Kidney (tissue), 14 donors: ENCODE data around the gene IL15. TPM values are rescaled to one million over a fixed set of nuclear protein-coding genes. Genes with fewer than 3 reads are reported as not detected.
"Not testable (repeated sequence)": the region's sequence is repeated elsewhere in the genome, so short reads cannot be mapped to it uniquely, and the experiment has no call there.

ENCODE experiments used
- DNase-seq, 5 donors: peaks; one replicate each; pipeline ENCODE4 v3.0.0-alpha.2; 2013 to 2020
- FAIRE-seq: peaks from 2 replicates; lab custom pipeline; 2012; peaks lifted over from hg19 to GRCh38; lab: Jason Lieb, UNC
- H3K27ac ChIP-seq, 2 donors: one replicate each; pipeline ENCODE4 v1.7.0; 2013; ENCODE audit warnings: low read depth in 2 of 2, low read length in 2 of 2, inconsistent platforms in 1 of 2
- H3K27me3 ChIP-seq: one replicate; pipeline ENCODE4 v1.7.1; 2013; ENCODE audit warnings: low read length, inconsistent platforms; ENCODE audit not compliant: control insufficient read depth, insufficient read depth
- H3K36me3 ChIP-seq, 3 donors: one replicate each; pipeline versions ENCODE4 v1.7.0 to v1.7.1; 2013; ENCODE audit warnings: low read length in 3 of 3, control low read depth in 1 of 3, inconsistent platforms in 1 of 3; ENCODE audit not compliant: insufficient read depth in 3 of 3, control insufficient read depth in 2 of 3
- H3K4me1 ChIP-seq, 3 donors: one replicate each; pipeline versions ENCODE4 v1.7.0 to v1.7.1; 2013; ENCODE audit warnings: low read length in 3 of 3, inconsistent platforms in 1 of 3, low read depth in 1 of 3; ENCODE audit not compliant: control insufficient read depth in 2 of 3, insufficient read depth in 2 of 3
- H3K4me3 ChIP-seq, 3 donors: one replicate each; pipeline versions ENCODE4 v1.7.0 to v1.8.1; 2013; ENCODE audit warnings: low read length in 3 of 3, control low read depth in 1 of 3, inconsistent platforms in 1 of 3
- H3K9ac ChIP-seq, 3 donors: one replicate each; pipeline versions ENCODE4 v1.7.0 to v1.7.1; 2013; ENCODE audit warnings: low read length in 3 of 3, control low read depth in 1 of 3, inconsistent platforms in 1 of 3
- H3K9me3 ChIP-seq, 3 donors: one replicate each; pipeline versions ENCODE4 v1.7.0 to v1.7.1; 2013; ENCODE audit warnings: low read length in 3 of 3, control low read depth in 1 of 3, inconsistent platforms in 1 of 3; ENCODE audit not compliant: control insufficient read depth in 2 of 3, insufficient read depth in 1 of 3
- CTCF ChIP-seq: IDR thresholded peaks from 3 replicates; pipeline ENCODE4 v1.5.1; 2012; ENCODE audit warnings: mild to moderate bottlenecking, moderate library complexity, borderline replicate concordance; ENCODE audit not compliant: insufficient read depth; ENCODE audit errors: extremely low read depth
- intact Hi-C: fragments of 100-400 bp; cut with DNase I; formaldehyde crosslinking; loops from one replicate; pipeline ENCODE4 v1.11.1; 2022
- polyA plus RNA-seq: library from polyadenylated mRNA; stranded (reverse); fragments of 350-450 nt; fragmentation: Illumina TruSeq; extraction: RNeasy Lipid Tissue Mini Kit (QIAGEN cat#74804); gene quantifications from one replicate; pipeline ENCODE4 v1.2.3, GENCODE V29; 2014; ENCODE audit warnings: low read depth, low replicate concordance; ENCODE audit not compliant: insufficient read depth
- total RNA-seq: library from RNA; stranded (reverse); fragmentation: NEBNext Ultra II Directional; extraction: Animal tissue kit (Norgen Biotek cat#: 25700); gene quantifications from one replicate; pipeline ENCODE4 v1.2.1, GENCODE V29; 2021
- donor health status: control.
- donor health status: control.
- donor health status: control.
- donor health status: control.
- donor health status: control.
- donor health status: DM: yes; HTN: yes; CAD: no.
- donor health status: Normal renal cell carcinoma (clear cell type).

Gene IL15
- total and polyA plus RNA-seq, 2 donors from 2014 or later = 4.8 to 6.4 TPM

- no peaks in the 10 kb centered on the region for H3K27me3 ChIP-seq
- TF ChIP-seq CTCF = no peak
- H3K9me3 ChIP-seq = no peaks in the 10 kb centered on the region
- no peak overlapping the region for H3K4me3 ChIP-seq
- no peak overlapping the region for H3K27ac ChIP-seq
- intact Hi-C loops = no loop called here
- FAIRE-seq (no peak), DNase-seq (no peak)
- no peak overlapping the region for H3K9ac ChIP-seq
- H3K4me1 ChIP-seq = no peaks in the 10 kb centered on the region
- H3K36me3 ChIP-seq = no peaks in the 10 kb centered on the region
These were observed 26.0 kb upstream of the IL15 start for GRCh38 chr4:141610365-141610764.

GRCh38 chr4:141614878-141615586 is 21.4 kb upstream of the IL15 start:
- H3K27ac ChIP-seq = no peak overlapping the region
- no peak for FAIRE-seq
- no peaks in the 10 kb centered on the region for H3K9me3 ChIP-seq
- H3K4me3 ChIP-seq = no peak overlapping the region
- peak in 1 of 5 donors; percentile 22 for DNase-seq
- H3K36me3 ChIP-seq = no peaks in the 10 kb centered on the region
- no peaks in the 10 kb centered on the region for H3K4me1 ChIP-seq
- intact Hi-C loops = no loop called here
- TF ChIP-seq CTCF = no peak
- H3K27me3 ChIP-seq = no peaks in the 10 kb centered on the region
- H3K9ac ChIP-seq = no peak overlapping the region

GRCh38 chr4:141615587-141615918 is 20.8 kb upstream of the IL15 start:
- H3K36me3 ChIP-seq, FAIRE-seq: not testable (repeated sequence)

GRCh38 chr4:141620715-141621114 is 15.7 kb upstream of the IL15 start:
- intact Hi-C loops = no loop called here
- no peaks in the 10 kb centered on the region for H3K9me3 ChIP-seq
- no peak overlapping the region for H3K9ac ChIP-seq
- DNase-seq (no peak), FAIRE-seq (no peak)
- H3K4me3 ChIP-seq = no peak overlapping the region
- H3K27ac ChIP-seq = no peak overlapping the region
- no peaks in the 10 kb centered on the region for H3K4me1 ChIP-seq
- H3K36me3 ChIP-seq = no peaks in the 10 kb centered on the region
- no peak for TF ChIP-seq CTCF
- no peaks in the 10 kb centered on the region for H3K27me3 ChIP-seq

More at GRCh38 chr4:141615587-141615918, 20.8 kb upstream of the IL15 start:
- H3K9ac ChIP-seq, H3K4me3 ChIP-seq, H3K27ac ChIP-seq, H3K4me1 ChIP-seq, H3K27me3 ChIP-seq, DNase-seq, H3K9me3 ChIP-seq, intact Hi-C loops: not testable (repeated sequence)
